GM19240 (cell line): Measurements from ENCODE around the gene NGF.
"Not testable (repeated sequence)": the region's sequence is repeated elsewhere in the genome, so short reads cannot be mapped to it uniquely, and the experiment has no call there.

Experiments
- DNase-seq: peaks from one replicate; pipeline ENCODE4 v3.0.0; 2011; ENCODE audit warnings: low spot score; ENCODE audit not compliant: insufficient read length

Gene NGF

DNA sequence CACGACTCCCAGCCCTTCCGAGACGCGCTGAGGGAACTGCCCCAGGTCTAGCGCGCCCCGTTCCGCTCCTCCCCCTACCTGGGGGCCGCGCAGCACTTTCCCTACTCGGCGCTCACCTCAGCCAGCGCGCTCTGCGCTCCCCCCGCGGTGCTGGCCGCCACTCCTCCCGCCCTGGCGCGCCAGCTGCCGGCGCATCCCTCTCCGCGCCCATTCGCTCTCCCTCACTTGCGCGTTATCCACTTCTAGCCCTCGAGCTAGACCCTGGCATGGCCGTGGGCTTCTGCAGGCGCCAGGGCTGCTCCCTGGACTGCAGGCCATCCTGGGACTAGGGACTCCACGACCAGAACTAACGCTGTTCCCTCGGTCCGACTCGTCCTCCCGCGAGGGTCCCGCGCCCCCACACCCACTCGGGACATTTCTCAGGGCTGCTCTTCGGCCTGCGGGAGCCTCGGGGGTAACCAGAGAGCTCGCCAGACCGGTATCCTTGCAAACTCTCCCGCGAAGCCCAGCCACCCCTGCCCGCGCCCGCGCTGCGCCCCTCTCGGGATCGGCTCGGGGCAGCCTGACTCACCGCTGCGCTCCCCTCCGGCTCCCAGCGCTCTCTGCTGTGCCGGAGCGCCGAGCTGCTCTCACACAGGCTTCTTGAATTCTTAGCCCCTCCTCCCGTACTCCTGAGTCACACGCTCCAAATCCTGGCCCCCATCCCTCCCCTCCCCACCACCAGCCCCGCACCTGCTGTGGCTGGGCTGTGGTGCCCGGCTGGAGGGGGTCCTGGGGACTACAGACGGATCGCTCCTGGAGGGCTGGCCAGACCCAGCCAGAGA lies at the start of gene NGF:
NGF (minus strand) TSS at position 617 of the 824 bp plus-strand sequence. CDS start 51,454 bp downstream, outside the sequence.
- DNase-seq: no peak

GRCh38 chr1:115383455-115383854 lies 45.4 kb upstream of the NGF start:
- DNase-seq: not testable (repeated sequence)

GRCh38 chr1:115379943-115380342 lies 41.9 kb upstream of the NGF start:
- no peak for DNase-seq

DNA sequence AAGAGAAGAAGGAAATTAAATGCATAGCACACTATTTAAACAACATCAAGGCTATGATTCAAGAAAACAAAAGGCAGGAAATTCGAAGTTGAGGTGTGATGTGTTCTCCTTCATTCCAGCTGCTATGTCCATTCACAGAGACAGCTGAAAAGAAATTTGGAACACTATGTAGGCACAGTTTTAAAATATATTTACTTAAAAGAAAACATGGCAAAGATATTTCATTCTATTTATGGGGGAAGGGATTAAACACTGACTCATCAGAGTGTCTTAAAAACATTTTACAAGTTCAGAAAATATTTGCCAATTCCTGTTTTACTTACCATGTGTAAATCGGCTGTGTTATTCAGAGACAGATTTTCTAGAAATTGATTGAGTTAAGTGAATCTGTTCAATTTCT lies 39.4 kb upstream of the NGF start:
- DNase-seq: no peak

DNA sequence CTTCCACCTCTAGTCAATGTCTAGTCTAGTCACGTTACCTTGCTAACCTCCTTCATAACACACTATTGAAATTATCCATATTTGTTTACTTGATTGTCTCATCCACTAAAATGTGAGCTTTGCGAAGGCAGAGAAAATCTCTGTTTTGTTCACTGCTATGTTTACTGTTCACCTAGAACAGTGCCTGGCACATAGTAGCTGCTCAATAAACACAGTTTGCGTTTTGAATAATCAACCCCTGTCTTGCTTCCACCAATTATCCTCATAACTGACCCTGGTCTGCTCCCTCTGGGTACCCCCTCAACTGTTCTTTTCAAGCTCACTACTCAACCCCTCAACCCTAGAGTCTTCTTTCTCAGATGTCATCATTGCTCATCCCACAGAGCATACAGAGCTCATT lies 36.5 kb upstream of the NGF start:
- DNase-seq: no peak

DNA sequence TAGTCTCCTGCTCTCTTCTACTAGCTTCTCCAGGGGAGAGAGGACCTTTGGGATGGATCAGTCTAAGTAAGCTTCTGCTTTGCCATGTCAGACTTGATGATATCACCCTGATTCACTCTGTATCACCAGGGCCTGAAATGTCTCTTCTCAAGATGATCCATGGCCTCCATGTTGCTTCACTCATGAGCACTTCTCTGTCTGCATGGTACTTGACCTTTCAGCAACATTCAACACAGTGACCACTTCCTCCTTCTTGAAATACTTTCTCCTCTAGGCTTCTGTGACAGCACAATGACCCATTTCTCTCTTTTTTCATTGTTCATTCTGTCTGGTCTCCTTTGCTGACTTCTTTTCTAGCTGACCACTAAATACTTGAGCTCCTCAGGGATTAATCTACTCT lies 35.3 kb upstream of the NGF start:
- DNase-seq: no peak

DNA sequence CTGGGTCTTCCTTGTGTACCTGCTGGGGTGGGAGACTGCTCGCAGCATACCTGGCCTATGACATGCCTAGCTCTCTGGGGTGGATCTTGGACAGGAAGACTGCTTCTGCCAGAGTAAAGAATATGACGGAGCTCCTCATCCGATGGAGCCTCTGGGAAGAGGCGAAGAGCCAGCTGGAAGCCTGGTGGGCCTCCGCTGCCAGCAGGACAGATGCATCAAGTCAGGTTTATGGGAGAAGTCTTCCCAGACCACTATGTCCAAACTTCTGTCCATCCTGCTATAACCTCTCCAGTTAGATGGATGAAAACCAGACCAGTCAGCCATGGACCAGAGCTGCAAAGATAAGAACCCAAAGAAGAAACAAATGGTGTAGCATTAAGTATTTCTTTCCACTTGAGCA lies 27.7 kb upstream of the NGF start:
- no peak for DNase-seq

GRCh38 chr1:115364780-115365155 lies 26.7 kb upstream of the NGF start:
- no peak for DNase-seq

DNA sequence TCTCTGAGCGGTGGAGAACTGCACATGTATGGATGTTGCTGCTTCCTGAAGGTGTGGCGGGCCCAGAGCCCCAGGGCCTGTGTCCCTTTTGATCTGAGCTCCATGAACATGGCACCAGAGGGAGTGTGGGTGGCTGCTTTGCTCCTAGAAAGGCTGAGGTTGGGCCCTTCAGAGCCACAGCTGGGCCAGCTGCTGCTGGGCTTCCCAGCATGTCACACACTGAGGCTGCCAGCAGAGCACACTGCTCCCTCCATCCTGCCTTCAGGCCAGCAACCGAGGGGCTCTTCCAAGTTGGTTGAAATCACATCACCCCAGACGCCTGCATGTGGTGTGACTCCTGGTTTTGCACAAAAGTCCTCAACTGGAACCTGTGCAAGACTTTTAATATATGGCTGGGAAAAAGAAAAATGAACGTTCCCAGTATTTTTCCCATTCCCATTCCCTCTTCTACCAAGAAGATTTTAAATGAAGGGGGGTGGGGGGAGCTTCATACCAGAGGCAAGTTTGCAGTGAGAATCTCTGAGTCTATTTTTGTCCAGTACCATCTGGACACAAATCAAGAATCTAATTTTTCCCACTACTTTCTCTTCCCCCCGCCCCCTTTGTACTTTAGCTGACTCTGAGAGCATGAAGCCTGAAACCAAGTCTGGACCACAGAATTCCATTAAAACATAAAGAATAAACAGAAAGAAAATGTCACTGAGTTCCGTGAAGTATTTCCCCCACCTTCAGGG lies 26.2 kb upstream of the NGF start:
- no peak for DNase-seq

GRCh38 chr1:115363171-115363570 lies 25.1 kb upstream of the NGF start:
- no peak for DNase-seq

- not testable (repeated sequence) for DNase-seq
These were observed 22.6 kb upstream of the NGF start for GRCh38 chr1:115360505-115361129.

DNA sequence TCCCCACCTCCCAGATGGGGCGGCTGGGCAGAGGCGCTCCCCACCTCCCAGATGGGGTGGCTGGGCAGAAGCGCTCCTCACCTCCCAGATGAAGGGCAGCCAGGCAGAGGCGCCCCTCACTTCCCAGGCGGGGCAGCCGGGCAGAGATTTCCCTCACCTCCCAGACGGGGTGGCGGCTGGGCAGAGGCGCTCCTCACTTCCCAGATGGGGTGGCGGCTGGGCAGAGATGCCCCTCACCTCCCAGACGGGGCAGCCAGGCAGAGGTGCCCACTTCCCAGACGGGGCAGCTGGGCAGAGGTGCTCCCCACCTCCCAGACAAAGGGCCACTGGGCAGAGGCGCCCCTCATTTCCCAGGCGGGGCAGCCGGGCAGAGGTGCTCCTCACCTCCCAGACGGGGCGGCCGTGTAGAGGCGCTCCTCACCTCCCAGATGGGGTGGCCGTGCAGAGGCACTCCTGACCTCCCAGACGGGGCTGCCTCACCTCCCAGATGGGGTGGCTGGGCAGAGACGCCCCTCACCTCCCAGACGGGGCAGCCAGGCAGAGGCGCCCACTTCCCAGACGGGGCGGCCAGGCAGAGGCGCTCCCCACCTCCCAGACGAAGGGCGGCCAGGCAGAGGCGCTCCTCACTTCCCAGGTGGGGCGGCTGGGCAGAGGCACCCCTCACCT lies 21.9 kb upstream of the NGF start:
- not testable (repeated sequence) for DNase-seq

GRCh38 chr1:115356356-115356755 lies 18.3 kb upstream of the NGF start:
- no peak for DNase-seq

- no peak for DNase-seq
These were observed 17.0 kb upstream of the NGF start for GRCh38 chr1:115355069-115355468.

GRCh38 chr1:115351143-115351542 lies 13.1 kb upstream of the NGF start:
- DNase-seq: no peak

DNA sequence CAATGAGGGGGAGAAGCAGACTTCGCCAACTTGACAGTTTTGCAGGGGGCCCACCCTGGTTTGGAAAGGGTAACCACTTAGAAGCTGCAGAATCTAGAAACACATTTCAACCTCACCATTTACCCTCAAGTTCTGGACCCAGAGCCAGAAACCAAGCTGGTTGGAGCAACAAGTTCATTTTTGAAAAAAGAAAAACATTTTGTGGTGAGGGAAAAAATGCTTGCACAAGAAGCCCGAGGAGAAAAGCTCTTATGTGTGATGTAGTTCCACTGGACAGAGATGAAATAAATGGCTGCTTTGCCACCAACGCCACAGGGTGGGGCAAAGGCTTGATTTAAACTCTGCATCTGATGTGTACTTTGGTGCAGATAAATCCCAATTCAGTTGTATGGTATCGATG lies 10.6 kb upstream of the NGF start:
- DNase-seq: no peak

DNA sequence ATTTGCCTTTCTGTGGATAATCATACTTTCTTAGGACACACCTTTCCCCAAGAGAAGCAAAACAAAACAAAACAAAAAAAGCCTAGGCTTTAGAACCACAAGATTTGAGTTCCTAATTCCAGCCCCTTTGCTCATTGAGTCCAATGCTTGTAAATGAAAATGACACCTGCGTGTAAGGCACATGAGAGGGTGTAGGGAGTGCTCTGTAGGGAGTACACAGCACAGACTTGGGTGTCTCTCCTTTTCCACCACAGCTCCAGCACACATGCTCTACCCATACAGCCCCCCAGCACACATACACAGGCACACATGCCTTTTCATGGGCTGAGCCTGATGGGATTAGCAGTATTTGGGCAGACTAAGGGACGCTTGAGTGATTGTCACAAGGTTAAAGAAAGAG lies 9.2 kb upstream of the NGF start:
- DNase-seq: no peak

DNA sequence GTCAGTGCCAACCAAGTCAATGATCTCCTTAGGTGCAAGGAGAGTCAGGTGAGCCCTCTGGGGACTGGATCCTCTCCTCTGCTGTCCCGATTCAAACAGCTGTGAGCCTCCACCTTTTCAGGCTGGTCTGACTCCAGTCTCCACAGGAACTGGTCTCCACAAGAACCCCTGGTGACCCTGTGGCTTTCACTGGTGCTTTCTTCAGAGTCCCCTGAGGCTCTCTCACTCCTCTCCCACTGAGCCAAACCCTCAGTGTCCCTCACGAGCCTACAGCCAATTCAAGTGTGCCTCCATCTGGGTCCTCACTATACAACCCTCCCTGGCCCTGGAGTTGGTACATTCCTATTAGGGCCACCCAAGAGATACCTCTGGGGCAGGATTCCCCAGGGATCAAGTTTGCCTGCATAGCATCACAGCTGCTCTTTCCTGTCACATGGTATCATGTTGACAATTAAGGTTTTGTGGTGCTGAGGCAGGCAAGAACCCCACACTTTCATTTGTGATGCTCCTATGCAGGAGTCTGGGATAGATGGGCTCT lies 5.2 kb upstream of the NGF start:
- no peak for DNase-seq

DNA sequence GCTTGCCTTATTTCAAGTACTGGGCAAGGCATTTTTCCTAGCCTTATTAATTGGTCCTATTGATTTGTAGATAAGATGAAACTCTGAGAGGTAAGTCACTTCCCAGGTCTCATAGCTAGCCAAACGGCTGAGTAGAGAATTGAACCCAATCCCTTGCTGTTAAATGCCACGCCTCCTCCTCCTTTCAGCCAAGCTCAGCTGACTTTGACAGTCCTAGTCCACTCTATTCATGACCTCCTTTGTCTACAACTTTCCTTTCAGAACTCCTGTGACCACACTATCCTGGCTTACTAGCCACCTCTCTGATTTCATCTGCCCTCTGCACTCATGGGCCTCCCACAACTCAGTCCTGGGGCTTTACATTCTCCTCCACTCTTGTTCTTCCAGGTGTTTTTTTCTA lies 3.9 kb upstream of the NGF start:
- DNase-seq: no peak

DNA sequence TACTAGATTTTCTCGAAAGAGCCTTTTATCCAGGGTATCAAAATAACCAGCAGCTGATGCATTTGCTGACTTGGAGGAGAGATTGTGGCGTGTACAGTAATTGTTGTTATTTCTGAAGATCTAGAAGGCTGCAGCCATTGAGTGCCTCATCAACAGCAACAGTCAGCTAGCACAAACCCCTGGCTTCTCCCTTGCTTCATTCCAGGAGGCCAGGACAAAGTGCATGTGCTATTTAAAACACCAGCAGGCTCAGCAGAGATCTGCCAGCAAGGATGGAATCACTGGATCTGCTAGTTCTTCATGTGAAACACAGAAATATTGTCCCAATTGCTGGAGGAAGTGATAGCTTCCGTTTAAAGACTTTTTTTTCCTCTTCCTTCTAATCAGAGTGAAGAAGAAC lies 2.8 kb upstream of the NGF start:
- no peak for DNase-seq

GRCh38 chr1:115338457-115338820 lies 390 bp upstream of the NGF start:
- no peak for DNase-seq

DNA sequence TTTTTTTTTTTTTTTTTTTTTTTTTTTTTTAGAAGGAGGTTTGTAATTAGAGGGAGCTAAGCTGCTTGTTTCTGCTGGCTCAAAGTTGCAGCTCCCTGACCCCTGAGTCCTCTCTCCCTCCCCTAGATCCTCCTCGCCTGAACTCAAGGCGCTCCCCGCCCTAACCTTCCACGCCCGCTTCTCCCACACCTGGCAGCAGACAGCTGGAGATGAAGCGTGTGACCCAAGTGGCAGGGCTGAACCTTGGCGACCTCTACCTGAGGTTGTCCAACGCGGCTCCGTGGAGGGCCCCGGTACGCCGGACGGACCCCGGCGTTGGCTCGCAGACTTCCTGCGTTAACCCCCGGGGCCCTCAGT lies 795 bp downstream of the NGF start:
- no peak for DNase-seq
